Uterus (tissue), 2 donors: ENCODE data around the gene CENPU.

Experiments
- CTCF ChIP-seq, 4 experiments: fragments of 200-600 bp in 2 of 4; fragments of 450-650 bp in 2 of 4; sonication (generic) in 2 of 4; IDR thresholded peaks; one replicate each; pipeline ENCODE4 v1.5.1; 2016 to 2019; ENCODE audit warnings: antibody characterized with exemption in 4 of 4, mild to moderate bottlenecking in 2 of 4, moderate library complexity in 1 of 4
- POLR2A ChIP-seq, 2 donors: fragments of 450-650 bp; IDR thresholded peaks; one replicate each; pipeline ENCODE4 v1.6.1; 2016; ENCODE audit warnings: antibody characterized with exemption in 2 of 2, mild to moderate bottlenecking in 1 of 2, moderate library complexity in 1 of 2

GRCh38 chr4:184651899-184652298 is 82.0 kb downstream of the CENPU start:
- TF ChIP-seq CTCF (IDR thresholded peaks at IDR 0.05) (no peak), POLR2A (IDR thresholded peaks at IDR 0.05) (no peak)
